HG02588 (cell line): ENCODE data around the gene CLTB.

Experiments
- ATAC-seq: cut with Tn5 transposase; IDR thresholded peaks from one replicate; pipeline ENCODE4 v1.9.1; 2021; ENCODE audit warnings: mild to moderate bottlenecking, moderate library complexity; ENCODE audit not compliant: unreplicated experiment

Gene CLTB

GRCh38 chr5:176406436-176407052 is 9.8 kb downstream of the CLTB start:
- ATAC-seq = no peak

DNA sequence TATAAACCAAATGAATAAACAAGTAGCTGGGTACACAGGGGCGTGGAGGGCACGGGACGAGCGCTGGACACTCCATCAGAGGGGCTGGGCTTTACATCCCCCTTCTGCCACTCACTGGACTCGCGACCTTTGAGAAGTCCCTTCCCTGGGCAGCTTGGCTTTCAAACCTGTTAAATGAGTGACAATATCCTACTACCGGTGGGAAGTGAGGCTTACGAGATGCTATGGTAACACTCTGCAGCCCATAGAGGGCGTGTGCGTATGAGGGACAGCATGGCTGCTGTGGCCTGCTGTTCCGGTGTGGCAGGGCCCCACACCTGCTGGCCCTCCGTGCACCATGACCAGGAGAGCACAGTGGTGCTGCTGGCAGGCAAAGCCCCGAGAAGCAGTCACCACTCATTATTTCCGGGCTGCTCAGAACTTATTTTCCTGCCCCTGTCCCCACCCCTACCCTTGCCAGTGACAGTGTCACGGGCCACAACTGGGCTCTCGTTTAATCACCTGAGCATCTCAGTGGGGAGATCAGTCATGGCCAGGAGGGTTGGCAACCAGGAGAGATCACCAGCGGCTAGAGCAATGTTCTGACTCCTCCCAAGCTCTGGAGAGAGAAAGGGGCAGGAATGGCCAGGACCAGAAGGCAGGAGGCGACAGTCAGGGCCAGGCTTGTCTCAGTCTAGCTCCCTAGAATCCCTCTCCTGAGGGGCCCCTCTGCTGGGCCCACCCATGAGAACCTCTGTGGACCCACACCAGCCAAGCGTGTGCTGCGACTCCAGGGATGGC is 10.5 kb downstream of the CLTB start:
- no peak for ATAC-seq

GRCh38 chr5:176401281-176402205 is 14.8 kb downstream of the CLTB start:
- ATAC-seq = no peak

- ATAC-seq = no peak
Observed at GRCh38 chr5:176400382-176401156, 15.8 kb downstream of the CLTB start.

- no peak for ATAC-seq
Observed at GRCh38 chr5:176397736-176398420, 18.5 kb downstream of the CLTB start.

DNA sequence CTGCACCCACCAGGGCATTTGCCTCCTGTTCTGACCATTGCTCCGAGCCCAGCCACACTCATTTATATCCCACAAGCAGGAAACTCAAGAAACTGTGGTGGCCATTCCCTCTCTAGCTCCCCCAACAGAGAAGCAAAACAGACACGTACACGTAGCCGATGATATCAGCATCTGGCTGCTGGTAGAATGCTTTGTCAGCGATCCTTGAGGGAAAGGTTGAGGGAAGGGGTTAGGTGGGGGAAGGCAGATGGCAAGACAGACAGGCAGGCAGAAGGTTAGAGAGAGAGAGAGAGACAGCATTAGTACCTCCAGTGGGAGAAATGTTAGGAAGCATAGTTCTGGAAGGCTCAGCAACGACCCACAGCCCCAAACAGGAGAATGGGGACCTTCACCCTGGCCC is 20.0 kb downstream of the CLTB start:
- ATAC-seq = no peak

GRCh38 chr5:176394881-176395675 is 21.3 kb downstream of the CLTB start:
- no peak for ATAC-seq

- no peak for ATAC-seq
Observed at GRCh38 chr5:176394096-176394495, 22.2 kb downstream of the CLTB start.

GRCh38 chr5:176392526-176392925 is 23.8 kb downstream of the CLTB start:
- ATAC-seq = no peak

- ATAC-seq = no peak
Observed at GRCh38 chr5:176391999-176392398, 24.3 kb downstream of the CLTB start.

- ATAC-seq = no peak
Observed at GRCh38 chr5:176391479-176391878, 24.9 kb downstream of the CLTB start.

DNA sequence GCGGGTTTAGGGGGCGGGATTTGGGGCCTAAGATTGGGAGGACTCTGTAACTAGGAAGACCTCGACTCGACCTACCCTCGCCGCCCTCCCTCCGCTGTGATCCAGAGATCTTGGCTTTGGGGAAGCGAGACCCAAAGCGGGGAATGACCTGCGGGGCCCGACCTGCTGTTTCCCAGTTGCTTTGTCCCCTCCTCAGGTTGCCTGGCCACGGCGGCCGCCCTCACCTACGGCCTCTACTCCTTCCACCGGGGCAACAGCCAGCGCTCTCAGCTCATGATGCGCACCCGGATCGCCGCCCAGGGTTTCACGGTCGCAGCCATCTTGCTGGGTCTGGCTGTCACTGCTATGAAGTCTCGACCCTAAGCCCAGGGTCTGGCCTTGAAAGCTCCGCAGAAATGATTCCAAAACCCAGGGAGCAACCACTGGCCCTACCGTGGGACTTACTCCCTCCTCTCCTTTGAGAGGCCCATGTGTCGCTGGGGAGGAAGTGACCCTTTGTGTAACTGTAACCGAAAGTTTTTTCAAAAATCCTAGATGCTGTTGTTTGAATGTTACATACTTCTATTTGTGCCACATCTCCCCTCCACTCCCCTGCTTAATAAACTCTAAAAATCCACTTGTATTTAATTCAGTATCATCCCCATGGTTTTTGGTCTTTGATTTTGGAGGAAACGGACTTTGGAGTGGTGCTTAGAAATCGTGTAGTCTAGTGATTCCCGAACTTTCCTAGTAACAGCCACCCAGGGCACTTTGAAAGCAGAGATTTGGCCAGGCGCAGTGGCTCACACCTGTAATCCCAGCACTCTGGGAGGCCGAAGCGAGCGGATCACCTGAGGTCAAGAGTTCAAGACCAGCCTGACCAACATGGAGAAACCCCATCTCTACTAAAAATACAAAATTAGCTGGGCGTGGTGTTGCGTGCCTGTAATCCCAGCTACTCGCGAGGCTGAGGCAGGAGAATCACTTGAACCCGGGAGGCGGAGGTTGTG is 26.9 kb downstream of the CLTB start:
- ATAC-seq = peak; percentile 25

- peak; percentile 85 for ATAC-seq
Observed at GRCh38 chr5:176388444-176389134, 27.8 kb downstream of the CLTB start, which contains the start of the genes HIGD2A and NOP16. Gene HIGD2A, plus strand, starts transcription at chr5:176388751. Its CDS starts 69 bp downstream, at chr5:176388820. Gene NOP16, minus strand, starts transcription at chr5:176388598. Its CDS starts 59 bp downstream, at chr5:176388539.

DNA sequence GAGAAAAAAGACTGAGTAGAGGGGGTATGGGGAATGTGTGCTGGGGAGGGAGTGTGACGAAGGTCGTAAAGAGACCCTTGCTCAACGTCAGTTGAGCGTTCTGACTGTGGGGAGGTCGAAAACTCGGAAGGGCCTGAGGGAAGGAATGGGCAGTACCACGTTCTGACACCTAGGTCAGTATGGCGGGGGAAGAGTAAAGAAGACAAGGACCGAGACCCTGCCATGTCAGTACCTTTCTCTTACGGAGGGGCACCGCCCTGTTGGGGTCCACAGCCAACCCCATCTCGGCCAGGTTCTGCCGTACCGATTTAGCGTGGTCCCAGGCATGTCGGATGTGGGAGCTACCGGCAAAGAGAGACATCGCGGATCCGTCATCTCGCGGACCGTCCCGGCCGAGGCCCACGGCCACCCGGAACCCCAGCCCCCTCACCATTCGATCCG is 28.3 kb downstream of the CLTB start:
- ATAC-seq = no peak

GRCh38 chr5:176387384-176387925 is 28.9 kb downstream of the CLTB start:
- ATAC-seq = no peak

GRCh38 chr5:176386491-176386890 is 29.8 kb downstream of the CLTB start:
- ATAC-seq = no peak

GRCh38 chr5:176384991-176385390 is 31.3 kb downstream of the CLTB start:
- no peak for ATAC-seq
